Measurements from ENCODE around the gene HHAT. TPM values are rescaled to one million over a fixed set of nuclear protein-coding genes. Genes with fewer than 3 reads are reported as not detected.

HHAT gene
- polyA plus RNA-seq, 2 of the 4 experiments (the other 2 are of a cell fraction) = 3.8 to 4.5 TPM

- TF ChIP-seq, protein P1, sequence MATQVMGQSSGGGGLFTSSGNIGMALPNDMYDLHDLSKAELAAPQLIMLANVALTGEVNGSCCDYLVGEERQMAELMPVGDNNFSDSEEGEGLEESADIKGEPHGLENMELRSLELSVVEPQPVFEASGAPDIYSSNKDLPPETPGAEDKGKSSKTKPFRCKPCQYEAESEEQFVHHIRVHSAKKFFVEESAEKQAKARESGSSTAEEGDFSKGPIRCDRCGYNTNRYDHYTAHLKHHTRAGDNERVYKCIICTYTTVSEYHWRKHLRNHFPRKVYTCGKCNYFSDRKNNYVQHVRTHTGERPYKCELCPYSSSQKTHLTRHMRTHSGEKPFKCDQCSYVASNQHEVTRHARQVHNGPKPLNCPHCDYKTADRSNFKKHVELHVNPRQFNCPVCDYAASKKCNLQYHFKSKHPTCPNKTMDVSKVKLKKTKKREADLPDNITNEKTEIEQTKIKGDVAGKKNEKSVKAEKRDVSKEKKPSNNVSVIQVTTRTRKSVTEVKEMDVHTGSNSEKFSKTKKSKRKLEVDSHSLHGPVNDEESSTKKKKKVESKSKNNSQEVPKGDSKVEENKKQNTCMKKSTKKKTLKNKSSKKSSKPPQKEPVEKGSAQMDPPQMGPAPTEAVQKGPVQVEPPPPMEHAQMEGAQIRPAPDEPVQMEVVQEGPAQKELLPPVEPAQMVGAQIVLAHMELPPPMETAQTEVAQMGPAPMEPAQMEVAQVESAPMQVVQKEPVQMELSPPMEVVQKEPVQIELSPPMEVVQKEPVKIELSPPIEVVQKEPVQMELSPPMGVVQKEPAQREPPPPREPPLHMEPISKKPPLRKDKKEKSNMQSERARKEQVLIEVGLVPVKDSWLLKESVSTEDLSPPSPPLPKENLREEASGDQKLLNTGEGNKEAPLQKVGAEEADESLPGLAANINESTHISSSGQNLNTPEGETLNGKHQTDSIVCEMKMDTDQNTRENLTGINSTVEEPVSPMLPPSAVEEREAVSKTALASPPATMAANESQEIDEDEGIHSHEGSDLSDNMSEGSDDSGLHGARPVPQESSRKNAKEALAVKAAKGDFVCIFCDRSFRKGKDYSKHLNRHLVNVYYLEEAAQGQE (IDR thresholded peaks at IDR 0.05) = no peak
- TF ChIP-seq ZC3H11A (IDR thresholded peaks at IDR 0.05) (no peak), E2F6 (IDR thresholded peaks at IDR 0.05; ENCODE audit: borderline replicate concordance, low read depth) (no peak), TFCP2L1 (CRISPR knock-in tag; IDR thresholded peaks at IDR 0.05) (no peak), JUNB (IDR thresholded peaks at IDR 0.05) (no peak), CHD2 (IDR thresholded peaks at IDR 0.05; ENCODE audit: low read length, partially characterized antibody) (no peak), HOXB13 (CRISPR knock-in tag; IDR thresholded peaks at IDR 0.05; ENCODE audit: low read depth) (no peak), POLR2AphosphoS2 (conservative IDR thresholded peaks at IDR 0.05; ENCODE audit: low read length) (no peak), NR3C1 (IDR thresholded peaks at IDR 0.05) (no peak)
- TF ChIP-seq, protein P2, sequence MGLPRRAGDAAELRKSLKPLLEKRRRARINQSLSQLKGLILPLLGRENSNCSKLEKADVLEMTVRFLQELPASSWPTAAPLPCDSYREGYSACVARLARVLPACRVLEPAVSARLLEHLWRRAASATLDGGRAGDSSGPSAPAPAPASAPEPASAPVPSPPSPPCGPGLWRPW (IDR thresholded peaks at IDR 0.05) = no peak
These were observed 320.0 kb downstream of the HHAT start (continued) for GRCh38 chr1:210648588-210649269.

- ChIA-PET POLR2A (no interaction called here), CTCF (interaction anchor here (0.6 to 1.2 kb wide), 2 partner anchors 17 to 65 kb away, joined by 3 to 5 read pairs; no protein-coding TSS in a partner anchor)
- Histone ChIP-seq H3K4me3 (no peak overlapping the region), H3K9me3 (no peaks in the 10 kb centered on the region), H3K27ac (no peak overlapping the region), H3K4me1 (peaks cover 25% of the 10 kb centered on the region), H3K4me2 (no peak overlapping the region)
- WGBS (ENCODE audit: missing lambda C conversion rate) = 65% methylated on average over 2 of the region's 2 CpGs
- no peak for DNase-seq (ENCODE audit: low read depth in 1 of 2, low spot score in 1 of 2)
- no peak for TF ChIP-seq KDM1A (IDR thresholded peaks at IDR 0.05; ENCODE audit: low read depth)
- no peak for TF ChIP-seq JUNB (IDR thresholded peaks at IDR 0.05)
- no peak for TF ChIP-seq RNF2 (IDR thresholded peaks at IDR 0.05; ENCODE audit: borderline replicate concordance, low read depth)
- TF ChIP-seq, protein P1 (IDR thresholded peaks at IDR 0.05) = no peak
- no peak for TF ChIP-seq HDAC2 (IDR thresholded peaks at IDR 0.05)
- no peak for TF ChIP-seq ZFP36 (IDR thresholded peaks at IDR 0.05; ENCODE audit: borderline replicate concordance, partially characterized antibody)
- no peak for TF ChIP-seq USF2 (IDR thresholded peaks at IDR 0.05)
- no peak for TF ChIP-seq RARB (CRISPR knock-in tag; IDR thresholded peaks at IDR 0.05)
- no peak for TF ChIP-seq ZNF302 (CRISPR knock-in tag; IDR thresholded peaks at IDR 0.05)
- TF ChIP-seq, protein P3, sequence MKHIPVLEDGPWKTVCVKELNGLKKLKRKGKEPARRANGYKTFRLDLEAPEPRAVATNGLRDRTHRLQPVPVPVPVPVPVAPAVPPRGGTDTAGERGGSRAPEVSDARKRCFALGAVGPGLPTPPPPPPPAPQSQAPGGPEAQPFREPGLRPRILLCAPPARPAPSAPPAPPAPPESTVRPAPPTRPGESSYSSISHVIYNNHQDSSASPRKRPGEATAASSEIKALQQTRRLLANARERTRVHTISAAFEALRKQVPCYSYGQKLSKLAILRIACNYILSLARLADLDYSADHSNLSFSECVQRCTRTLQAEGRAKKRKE (CRISPR knock-in tag; IDR thresholded peaks at IDR 0.05; ENCODE audit: low read depth) = no peak
- FAIRE-seq = no peak
- no peak for ATAC-seq
These were observed 321.7 kb downstream of the HHAT start for GRCh38 chr1:210650403-210650802.
